ENCODE data around the gene FDXACB1.
"Not testable (repeated sequence)": the region's sequence is repeated elsewhere in the genome, so short reads cannot be mapped to it uniquely, and the experiment has no call there.

FDXACB1 gene

GRCh38 chr11:111913031-111913861 lies 34.3 kb upstream of the FDXACB1 start:
- Mint-ChIP-seq H3K27ac (no peak overlapping the region), H3K4me1 (ENCODE audit: low read depth) (no peaks in the 10 kb centered on the region), H3K4me3 (no peak overlapping the region), H3K36me3 (ENCODE audit: low read depth) (no peaks in the 10 kb centered on the region), H3K9me3 (no peaks in the 10 kb centered on the region), H3K27me3 (ENCODE audit: low read depth) (peaks cover 66% of the 10 kb centered on the region)
- DNase-seq (ENCODE audit: low spot score) = no peak

- no peaks in the 10 kb centered on the region for H3K9me3 Mint-ChIP-seq
- H3K36me3 Mint-ChIP-seq (ENCODE audit: low read depth) = no peaks in the 10 kb centered on the region
- peaks cover 66% of the 10 kb centered on the region for H3K27me3 Mint-ChIP-seq (ENCODE audit: low read depth)
- DNase-seq (ENCODE audit: low spot score) = no peak
- H3K4me1 Mint-ChIP-seq (ENCODE audit: low read depth) = no peaks in the 10 kb centered on the region
- H3K4me3 Mint-ChIP-seq = no peak within 1 kb of the TSS
- no peak within 1 kb of the TSS for H3K27ac Mint-ChIP-seq
Observed at GRCh38 chr11:111912535-111912934, 33.6 kb upstream of the FDXACB1 start, which contains the start of gene HSPB2. Gene HSPB2, plus strand, starts transcription at chr11:111912734. Its CDS starts 96 bp downstream, at chr11:111912830.

- Mint-ChIP-seq H3K4me1 (ENCODE audit: low read depth) (no peaks in the 10 kb centered on the region), H3K27me3 (ENCODE audit: low read depth) (peaks cover 63% of the 10 kb centered on the region), H3K36me3 (ENCODE audit: low read depth) (no peaks in the 10 kb centered on the region), H3K27ac (no peak within 1 kb of the TSS), H3K4me3 (no peak within 1 kb of the TSS), H3K9me3 (no peaks in the 10 kb centered on the region)
- no peak for DNase-seq (ENCODE audit: low spot score)
Observed at GRCh38 chr11:111911563-111912401, 32.8 kb upstream of the FDXACB1 start, which contains the start of gene CRYAB. Gene CRYAB, minus strand, starts transcription at chr11:111911770. Its CDS starts 46 bp downstream, at chr11:111911724.

GRCh38 chr11:111910676-111911562 lies 32.0 kb upstream of the FDXACB1 start:
- Mint-ChIP-seq H3K36me3 (ENCODE audit: low read depth) (no peaks in the 10 kb centered on the region), H3K4me1 (ENCODE audit: low read depth) (no peaks in the 10 kb centered on the region), H3K4me3 (no peak overlapping the region), H3K9me3 (no peaks in the 10 kb centered on the region), H3K27ac (no peak overlapping the region), H3K27me3 (ENCODE audit: low read depth) (peaks cover 55% of the 10 kb centered on the region)
- no peak for DNase-seq (ENCODE audit: low spot score)

- no peak overlapping the region for H3K4me3 Mint-ChIP-seq
- no peaks in the 10 kb centered on the region for H3K9me3 Mint-ChIP-seq
- H3K36me3 Mint-ChIP-seq (ENCODE audit: low read depth) = no peaks in the 10 kb centered on the region
- DNase-seq (ENCODE audit: low spot score) = no peak
- no peaks in the 10 kb centered on the region for H3K4me1 Mint-ChIP-seq (ENCODE audit: low read depth)
- no peak overlapping the region for H3K27ac Mint-ChIP-seq
- H3K27me3 Mint-ChIP-seq (ENCODE audit: low read depth) = peaks cover 49% of the 10 kb centered on the region
Observed at GRCh38 chr11:111909378-111909777, 30.4 kb upstream of the FDXACB1 start.

- no peak for DNase-seq (ENCODE audit: low spot score)
- Mint-ChIP-seq H3K27me3 (ENCODE audit: low read depth) (peaks cover 46% of the 10 kb centered on the region), H3K36me3 (ENCODE audit: low read depth) (no peaks in the 10 kb centered on the region), H3K9me3 (no peaks in the 10 kb centered on the region), H3K27ac (no peak overlapping the region), H3K4me1 (ENCODE audit: low read depth) (no peaks in the 10 kb centered on the region), H3K4me3 (no peak overlapping the region)
Observed at GRCh38 chr11:111908639-111909305, 29.8 kb upstream of the FDXACB1 start.

- H3K27ac Mint-ChIP-seq = no peak overlapping the region
- no peaks in the 10 kb centered on the region for H3K36me3 Mint-ChIP-seq (ENCODE audit: low read depth)
- H3K4me1 Mint-ChIP-seq (ENCODE audit: low read depth) = no peaks in the 10 kb centered on the region
- no peak overlapping the region for H3K4me3 Mint-ChIP-seq
- no peak for DNase-seq (ENCODE audit: low spot score)
- no peaks in the 10 kb centered on the region for H3K9me3 Mint-ChIP-seq
- peaks cover 40% of the 10 kb centered on the region for H3K27me3 Mint-ChIP-seq (ENCODE audit: low read depth)
Observed at GRCh38 chr11:111906680-111907079, 27.7 kb upstream of the FDXACB1 start.

- Mint-ChIP-seq H3K4me1 (ENCODE audit: low read depth) (no peaks in the 10 kb centered on the region), H3K9me3 (no peaks in the 10 kb centered on the region), H3K27me3 (ENCODE audit: low read depth) (peaks cover 28% of the 10 kb centered on the region), H3K27ac (no peak overlapping the region), H3K36me3 (ENCODE audit: low read depth) (no peaks in the 10 kb centered on the region), H3K4me3 (no peak overlapping the region)
- DNase-seq (ENCODE audit: low spot score) = no peak
Observed at GRCh38 chr11:111905411-111905810, 26.4 kb upstream of the FDXACB1 start.

GRCh38 chr11:111886844-111887243 lies 7.9 kb upstream of the FDXACB1 start:
- H3K27me3 Mint-ChIP-seq (ENCODE audit: low read depth) = no peaks in the 10 kb centered on the region
- H3K36me3 Mint-ChIP-seq (ENCODE audit: low read depth) = no peaks in the 10 kb centered on the region
- no peaks in the 10 kb centered on the region for H3K9me3 Mint-ChIP-seq
- no peaks in the 10 kb centered on the region for H3K4me1 Mint-ChIP-seq (ENCODE audit: low read depth)
- H3K27ac Mint-ChIP-seq = no peak overlapping the region
- H3K4me3 Mint-ChIP-seq = no peak overlapping the region
- DNase-seq (ENCODE audit: low spot score) = no peak

- H3K4me3 Mint-ChIP-seq = no peak overlapping the region
- no peak overlapping the region for H3K27ac Mint-ChIP-seq
- DNase-seq (ENCODE audit: low spot score) = no peak
- H3K9me3 Mint-ChIP-seq = no peaks in the 10 kb centered on the region
- H3K4me1 Mint-ChIP-seq (ENCODE audit: low read depth) = no peaks in the 10 kb centered on the region
- no peaks in the 10 kb centered on the region for H3K36me3 Mint-ChIP-seq (ENCODE audit: low read depth)
- H3K27me3 Mint-ChIP-seq (ENCODE audit: low read depth) = no peaks in the 10 kb centered on the region
Observed at GRCh38 chr11:111886032-111886431, 7.1 kb upstream of the FDXACB1 start.

GRCh38 chr11:111885053-111885452 lies 6.1 kb upstream of the FDXACB1 start:
- not testable (repeated sequence) for DNase-seq (ENCODE audit: low spot score); H3K27me3 Mint-ChIP-seq (ENCODE audit: low read depth); H3K9me3 Mint-ChIP-seq; H3K27ac Mint-ChIP-seq; H3K4me3 Mint-ChIP-seq; H3K4me1 Mint-ChIP-seq (ENCODE audit: low read depth); H3K36me3 Mint-ChIP-seq (ENCODE audit: low read depth)

- no peak overlapping the region for H3K4me3 Mint-ChIP-seq
- peaks cover 3% of the 10 kb centered on the region for H3K36me3 Mint-ChIP-seq (ENCODE audit: low read depth)
- no peaks in the 10 kb centered on the region for H3K27me3 Mint-ChIP-seq (ENCODE audit: low read depth)
- H3K27ac Mint-ChIP-seq = no peak overlapping the region
- H3K9me3 Mint-ChIP-seq = no peaks in the 10 kb centered on the region
- DNase-seq (ENCODE audit: low spot score) = no peak
- H3K4me1 Mint-ChIP-seq (ENCODE audit: low read depth) = peaks cover 14% of the 10 kb centered on the region
Observed at GRCh38 chr11:111882202-111882601, 3.2 kb upstream of the FDXACB1 start.

- Mint-ChIP-seq H3K9me3 (no peaks in the 10 kb centered on the region), H3K36me3 (ENCODE audit: low read depth) (peaks cover 6% of the 10 kb centered on the region), H3K4me1 (ENCODE audit: low read depth) (peaks cover 14% of the 10 kb centered on the region), H3K27ac (peak overlapping the region; percentile 99), H3K4me3 (peak overlapping the region; percentile 92), H3K27me3 (ENCODE audit: low read depth) (no peaks in the 10 kb centered on the region)
- DNase-seq (ENCODE audit: low spot score) = no peak
Observed at GRCh38 chr11:111879637-111879960, 634 bp upstream of the FDXACB1 start.

Data from T-helper 2 cell treated with Interferon-gamma antibody and Interleukin-4, amounts not matched to agents 5 μg/mL and 100 μg/mL, for 36 hours (primary cell).